Measurements from ENCODE around the gene TRAPPC2L. TPM values are rescaled to one million over a fixed set of nuclear protein-coding genes. Genes with fewer than 3 reads are reported as not detected.

Gene TRAPPC2L
- total and polyA plus RNA-seq, 2 of the 13 experiments (the other 11 are each of a cell fraction or from before 2014, with no cell fraction given): 96.3 to 107 TPM

DNA sequence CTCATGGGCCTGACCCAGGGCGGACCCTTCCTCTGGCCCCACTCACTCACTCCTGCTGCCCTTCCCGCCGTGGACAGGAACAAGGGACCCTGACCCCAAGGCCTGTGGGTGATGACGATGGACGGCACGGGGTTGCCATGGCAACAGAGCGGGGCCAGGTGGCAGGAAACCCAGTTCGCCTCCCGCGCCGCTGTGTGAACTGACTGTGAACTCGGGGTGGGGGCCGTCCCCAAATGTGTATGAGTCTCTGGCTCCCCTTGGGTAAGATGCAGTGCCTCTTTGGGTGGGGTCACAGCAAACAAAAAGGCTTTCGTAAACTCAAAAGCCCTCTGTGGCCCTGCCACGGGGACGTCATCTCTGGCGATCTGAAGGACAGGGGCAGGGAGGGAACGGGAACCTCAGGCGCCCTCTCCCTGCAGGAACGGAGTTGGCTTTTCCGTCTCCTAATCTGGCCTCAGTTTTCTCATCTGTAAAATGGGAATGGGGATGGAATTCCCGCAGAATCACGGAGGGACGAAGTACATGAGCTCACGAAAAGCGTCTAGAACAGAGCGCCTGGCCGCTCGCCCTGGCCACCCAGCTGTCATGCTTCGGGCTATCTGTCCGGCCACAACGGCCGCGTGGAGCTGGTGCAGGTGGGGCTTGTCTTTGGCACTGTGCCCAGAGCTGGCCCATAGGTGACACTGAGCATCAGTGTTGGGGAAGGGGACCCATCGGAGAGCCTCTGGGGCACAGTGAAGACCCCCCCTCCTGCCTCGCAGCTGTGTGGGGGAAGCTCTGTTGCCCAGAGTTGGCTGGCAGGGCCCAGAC lies 54.4 kb downstream of the TRAPPC2L start:
- intact Hi-C loops (cut with micrococcal nuclease; ENCODE audit: unreplicated experiment): no loop called here
- CTCF ChIA-PET (ENCODE audit: low intra/inter-chr PET ratio, low total read pairs): no interaction called here

DNA sequence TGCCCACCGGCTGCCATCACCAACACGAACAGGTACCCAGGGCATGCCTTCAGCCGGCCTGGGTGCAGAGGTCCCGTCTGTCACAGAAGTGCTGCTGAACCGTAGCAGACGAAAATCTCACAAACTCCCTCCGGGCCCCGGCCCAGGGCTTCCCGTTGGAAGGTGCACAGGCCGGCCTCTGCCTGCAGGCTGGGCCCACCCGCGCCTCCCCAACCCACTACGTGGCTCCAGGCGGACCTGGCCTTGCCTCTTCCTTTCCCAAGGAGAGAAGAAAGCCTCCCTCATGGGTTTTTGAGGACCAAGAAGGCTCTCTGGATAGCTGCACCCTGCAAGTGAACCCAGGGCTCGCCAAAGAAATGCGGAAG lies 55.0 kb downstream of the TRAPPC2L start:
- BruUV-seq (replicated peaks): no TSS peak
- peaks cover 36 to 87% of the 10 kb centered on the region in 2 experiments for H3K27me3 ChIP-seq (ENCODE audit: control insufficient read depth in 1 of 2, insufficient read depth in 2 of 2, low read length in 2 of 2)
- no peaks in the 10 kb centered on the region for H3K36me3 ChIP-seq (replicated peaks in 1 of 2; ENCODE audit: control insufficient read depth in 1 of 2, insufficient read depth in 2 of 2, low read length in 2 of 2)
- no peak overlapping the region for H3K4me3 ChIP-seq (replicated peaks in 1 of 3; ENCODE audit: insufficient read depth in 1 of 3, low read depth in 2 of 3, low read length in 3 of 3)
- POLR2A ChIA-PET: no interaction called here
- DNase-seq (ENCODE audit: low spot score) (no peak), FAIRE-seq (no peak), ATAC-seq (no peak)
- no peak overlapping the region for H3K27ac ChIP-seq (ENCODE audit: extremely low read length, insufficient read depth, low read length)
- no peak overlapping the region for H3K9ac ChIP-seq (ENCODE audit: insufficient read depth, low read depth, low read length)
- in situ Hi-C loops (cut with HindIII; ENCODE audit: extremely low pct_ligation_motif_present, low pct_unique_long_range_greater_than_20kb): no loop called here
- H2AFZ ChIP-seq (ENCODE audit: low read length): no peak overlapping the region
- no peaks in the 10 kb centered on the region; the same call in 1 of the 2 replicates for H4K20me1 ChIP-seq (ENCODE audit: insufficient read depth, low read length)
- H3K4me1 ChIP-seq (ENCODE audit: insufficient read depth, low read length): no peaks in the 10 kb centered on the region
- no peaks in the 10 kb centered on the region for H3K79me2 ChIP-seq (ENCODE audit: insufficient read depth, low read length)
- WGBS (ENCODE audit: low lambda C conversion rate): 21% methylated on average over 10 of the region's 16 CpGs
- H3K4me2 ChIP-seq (ENCODE audit: low read depth, low read length): no peak overlapping the region
- CTCF ChIA-PET (ENCODE audit: low intra/inter-chr PET ratio, low total read pairs): no interaction called here
- H3K9me3 ChIP-seq (ENCODE audit: low read length): no peaks in the 10 kb centered on the region
- intact Hi-C loops (cut with micrococcal nuclease; ENCODE audit: unreplicated experiment): no loop called here
- TF ChIP-seq MZF1 (CRISPR knock-in tag; IDR thresholded peaks at IDR 0.05; ENCODE audit: borderline replicate concordance) (no peak), RXRB (CRISPR knock-in tag; IDR thresholded peaks at IDR 0.05; ENCODE audit: borderline replicate concordance) (no peak), IKZF1 (IDR thresholded peaks at IDR 0.05) (no peak), HMGA1 (CRISPR knock-in tag; conservative IDR thresholded peaks at IDR 0.05) (no peak), ZNF773 (CRISPR knock-in tag; IDR thresholded peaks at IDR 0.05; ENCODE audit: borderline replicate concordance) (no peak), KLF11 (CRISPR knock-in tag; IDR thresholded peaks at IDR 0.05) (no peak), TBP (CRISPR knock-in tag; IDR thresholded peaks at IDR 0.05) (no peak), YEATS4 (CRISPR knock-in tag; IDR thresholded peaks at IDR 0.05; ENCODE audit: borderline replicate concordance) (no peak), ZNF160 (CRISPR knock-in tag; IDR thresholded peaks at IDR 0.05) (no peak)
- TF ChIP-seq, protein P1, sequence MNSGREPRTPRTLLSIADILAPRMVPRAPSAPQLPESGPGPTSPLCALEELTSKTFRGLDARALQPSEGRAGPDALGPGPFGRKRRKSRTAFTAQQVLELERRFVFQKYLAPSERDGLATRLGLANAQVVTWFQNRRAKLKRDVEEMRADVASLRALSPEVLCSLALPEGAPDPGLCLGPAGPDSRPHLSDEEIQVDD (CRISPR knock-in tag; IDR thresholded peaks at IDR 0.05; ENCODE audit: borderline replicate concordance): no peak
- TF ChIP-seq, protein P2, sequence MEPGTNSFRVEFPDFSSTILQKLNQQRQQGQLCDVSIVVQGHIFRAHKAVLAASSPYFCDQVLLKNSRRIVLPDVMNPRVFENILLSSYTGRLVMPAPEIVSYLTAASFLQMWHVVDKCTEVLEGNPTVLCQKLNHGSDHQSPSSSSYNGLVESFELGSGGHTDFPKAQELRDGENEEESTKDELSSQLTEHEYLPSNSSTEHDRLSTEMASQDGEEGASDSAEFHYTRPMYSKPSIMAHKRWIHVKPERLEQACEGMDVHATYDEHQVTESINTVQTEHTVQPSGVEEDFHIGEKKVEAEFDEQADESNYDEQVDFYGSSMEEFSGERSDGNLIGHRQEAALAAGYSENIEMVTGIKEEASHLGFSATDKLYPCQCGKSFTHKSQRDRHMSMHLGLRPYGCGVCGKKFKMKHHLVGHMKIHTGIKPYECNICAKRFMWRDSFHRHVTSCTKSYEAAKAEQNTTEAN (CRISPR knock-in tag; conservative IDR thresholded peaks at IDR 0.05): no peak
- TF ChIP-seq, protein P3, sequence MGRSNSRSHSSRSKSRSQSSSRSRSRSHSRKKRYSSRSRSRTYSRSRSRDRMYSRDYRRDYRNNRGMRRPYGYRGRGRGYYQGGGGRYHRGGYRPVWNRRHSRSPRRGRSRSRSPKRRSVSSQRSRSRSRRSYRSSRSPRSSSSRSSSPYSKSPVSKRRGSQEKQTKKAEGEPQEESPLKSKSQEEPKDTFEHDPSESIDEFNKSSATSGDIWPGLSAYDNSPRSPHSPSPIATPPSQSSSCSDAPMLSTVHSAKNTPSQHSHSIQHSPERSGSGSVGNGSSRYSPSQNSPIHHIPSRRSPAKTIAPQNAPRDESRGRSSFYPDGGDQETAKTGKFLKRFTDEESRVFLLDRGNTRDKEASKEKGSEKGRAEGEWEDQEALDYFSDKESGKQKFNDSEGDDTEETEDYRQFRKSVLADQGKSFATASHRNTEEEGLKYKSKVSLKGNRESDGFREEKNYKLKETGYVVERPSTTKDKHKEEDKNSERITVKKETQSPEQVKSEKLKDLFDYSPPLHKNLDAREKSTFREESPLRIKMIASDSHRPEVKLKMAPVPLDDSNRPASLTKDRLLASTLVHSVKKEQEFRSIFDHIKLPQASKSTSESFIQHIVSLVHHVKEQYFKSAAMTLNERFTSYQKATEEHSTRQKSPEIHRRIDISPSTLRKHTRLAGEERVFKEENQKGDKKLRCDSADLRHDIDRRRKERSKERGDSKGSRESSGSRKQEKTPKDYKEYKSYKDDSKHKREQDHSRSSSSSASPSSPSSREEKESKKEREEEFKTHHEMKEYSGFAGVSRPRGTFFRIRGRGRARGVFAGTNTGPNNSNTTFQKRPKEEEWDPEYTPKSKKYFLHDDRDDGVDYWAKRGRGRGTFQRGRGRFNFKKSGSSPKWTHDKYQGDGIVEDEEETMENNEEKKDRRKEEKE (IDR thresholded peaks at IDR 0.05): no peak

More for the DNA sequence above, 54.4 kb downstream of the TRAPPC2L start:
- FAIRE-seq: no peak
- Histone ChIP-seq H3K36me3 (replicated peaks in 1 of 2; ENCODE audit: control insufficient read depth in 1 of 2, insufficient read depth in 2 of 2, low read length in 2 of 2) (no peaks in the 10 kb centered on the region), H3K4me1 (ENCODE audit: insufficient read depth, low read length) (no peaks in the 10 kb centered on the region), H3K9me3 (ENCODE audit: low read length) (no peaks in the 10 kb centered on the region), H4K20me1 (ENCODE audit: insufficient read depth, low read length) (no peaks in the 10 kb centered on the region; the same call in 1 of the 2 replicates), H3K9ac (ENCODE audit: insufficient read depth, low read depth, low read length) (no peak overlapping the region), H3K27me3 (ENCODE audit: control insufficient read depth in 1 of 2, insufficient read depth in 2 of 2, low read length in 2 of 2) (peaks cover 35 to 89% of the 10 kb centered on the region in 2 experiments), H3K4me3 (replicated peaks in 1 of 3; ENCODE audit: insufficient read depth in 1 of 3, low read depth in 2 of 3, low read length in 3 of 3) (no peak overlapping the region), H3K79me2 (ENCODE audit: insufficient read depth, low read length) (no peaks in the 10 kb centered on the region), H2AFZ (ENCODE audit: low read length) (no peak overlapping the region), H3K27ac (ENCODE audit: extremely low read length, insufficient read depth, low read length) (no peak overlapping the region), H3K4me2 (ENCODE audit: low read depth, low read length) (no peak overlapping the region)
- WGBS (ENCODE audit: low lambda C conversion rate): 32% methylated on average over 31 of the region's 36 CpGs
- POLR2A ChIA-PET: no interaction called here
- DNase-seq (ENCODE audit: low spot score): no peak
- TF ChIP-seq RFX1 (IDR thresholded peaks at IDR 0.05) (peak; percentile 73), CHD4 (IDR thresholded peaks at IDR 0.05; ENCODE audit: borderline replicate concordance, low read length) (peak; percentile 36; the same call in 1 of the 2 replicates), ZNF629 (CRISPR knock-in tag; conservative IDR thresholded peaks at IDR 0.05) (peak; percentile 94), RFX5 (IDR thresholded peaks at IDR 0.05; ENCODE audit: low read depth, low read length) (peak; percentile 69; the same call in 1 of the 2 replicates), ELF4 (CRISPR knock-in tag; IDR thresholded peaks at IDR 0.05; ENCODE audit: borderline replicate concordance) (no peak), ZMYM3 (CRISPR knock-in tag; IDR thresholded peaks at IDR 0.05) (peak; percentile 35; the same call in 1 of the 2 replicates)
- BruUV-seq (replicated peaks): no TSS peak
- in situ Hi-C loops (cut with HindIII; ENCODE audit: extremely low pct_ligation_motif_present, low pct_unique_long_range_greater_than_20kb): no loop called here
- no peak for ATAC-seq

Measured in HepG2 (cell line).